Transverse colon (tissue), 3 donors: ENCODE measurements around the gene NFAM1.

ENCODE experiments used
- CTCF ChIP-seq, 5 experiments: fragments of 200-600 bp in 3 of 5; fragments of 450-650 bp in 2 of 5; sonication (generic) in 3 of 5; IDR thresholded peaks; 1 replicate in 2 of 5; 2 replicates in 3 of 5; pipeline ENCODE4 v1.5.1; 2016 to 2017; ENCODE audit warnings: antibody characterized with exemption in 5 of 5, inconsistent platforms in 3 of 5, mild to moderate bottlenecking in 2 of 5, moderate library complexity in 1 of 5
- POLR2A ChIP-seq: fragments of 450-650 bp; IDR thresholded peaks from one replicate; pipeline ENCODE4 v1.6.1; 2016; ENCODE audit warnings: antibody characterized with exemption, mild to moderate bottlenecking, moderate library complexity

- TF ChIP-seq CTCF (IDR thresholded peaks at IDR 0.05) (no peak), POLR2A (no peak)
Measured at GRCh38 chr22:42361523-42361922, 70.7 kb downstream of the NFAM1 start.
